GM23248 (cell line): ENCODE results near the gene CFAP251.

Experiments
- EZH2 ChIP-seq: fragments of 200-600 bp; sonication (generic); IDR thresholded peaks from 2 replicates; pipeline ENCODE4 v1.6.1; 2018; ENCODE audit warnings: antibody characterized with exemption, mild to moderate bottlenecking; ENCODE audit not compliant: insufficient read depth, poor library complexity, severe bottlenecking
- EZH2phosphoT487 ChIP-seq: fragments of 200-600 bp; sonication (generic); IDR thresholded peaks from 2 replicates; pipeline ENCODE4 v1.6.1; 2018; ENCODE audit warnings: antibody characterized with exemption, moderate library complexity, mild to moderate bottlenecking, low read depth; ENCODE audit not compliant: insufficient read depth

GRCh38 chr12:122028165-122028904 is 109.9 kb downstream of the CFAP251 start:
- TF ChIP-seq EZH2 (no peak), EZH2phosphoT487 (no peak)
